HUES6 (cell line): Measurements from ENCODE around the gene GARS1.

Experiments used
- H3K27ac ChIP-seq: 2 replicates; pipeline ENCODE4 v1.7.0; 2013; ENCODE audit warnings: low read depth, mild to moderate bottlenecking, low read length, inconsistent platforms
- H3K27me3 ChIP-seq: 2 replicates; pipeline ENCODE4 v1.6.1; 2013; ENCODE audit warnings: low read length; ENCODE audit not compliant: control insufficient read depth, insufficient read depth
- H3K36me3 ChIP-seq: 2 replicates; pipeline ENCODE4 v1.6.1; 2013; ENCODE audit warnings: low read length; ENCODE audit not compliant: control insufficient read depth, insufficient read depth
- H3K4me1 ChIP-seq: 2 replicates; pipeline ENCODE4 v1.6.1; 2013; ENCODE audit warnings: low read length; ENCODE audit not compliant: control insufficient read depth, insufficient read depth
- H3K4me3 ChIP-seq: 2 replicates; pipeline ENCODE4 v1.5.1; 2013; ENCODE audit warnings: low read depth, low read length
- H3K9ac ChIP-seq: one replicate; pipeline ENCODE4 v1.6.1; 2013; ENCODE audit warnings: mild to moderate bottlenecking, low read length
- H3K9me3 ChIP-seq: 2 replicates; pipeline ENCODE4 v1.6.1; 2013; ENCODE audit warnings: low read depth, low read length; ENCODE audit not compliant: control insufficient read depth, insufficient read depth

Gene GARS1

GRCh38 chr7:30647589-30648364, 53.1 kb downstream of the GARS1 start:
- H3K9me3 ChIP-seq, result no peaks in the 10 kb centered on the region
- H3K27ac ChIP-seq, result no peak overlapping the region
- peaks cover 13% of the 10 kb centered on the region for H3K36me3 ChIP-seq
- no peaks in the 10 kb centered on the region for H3K27me3 ChIP-seq
- H3K4me1 ChIP-seq, result peaks cover 15% of the 10 kb centered on the region
- H3K9ac ChIP-seq, result no peak overlapping the region
- no peak overlapping the region for H3K4me3 ChIP-seq

GRCh38 chr7:30648744-30649540, 54.3 kb downstream of the GARS1 start:
- H3K27me3 ChIP-seq, result no peaks in the 10 kb centered on the region
- no peak overlapping the region for H3K9ac ChIP-seq
- 0 out of 2 replicates have a peak, but pooled peaks cover 4% of the 10 kb centered on the region for H3K4me1 ChIP-seq
- peaks cover 13% of the 10 kb centered on the region for H3K36me3 ChIP-seq
- no peak overlapping the region for H3K27ac ChIP-seq
- no peak overlapping the region for H3K4me3 ChIP-seq
- no peaks in the 10 kb centered on the region for H3K9me3 ChIP-seq

DNA sequence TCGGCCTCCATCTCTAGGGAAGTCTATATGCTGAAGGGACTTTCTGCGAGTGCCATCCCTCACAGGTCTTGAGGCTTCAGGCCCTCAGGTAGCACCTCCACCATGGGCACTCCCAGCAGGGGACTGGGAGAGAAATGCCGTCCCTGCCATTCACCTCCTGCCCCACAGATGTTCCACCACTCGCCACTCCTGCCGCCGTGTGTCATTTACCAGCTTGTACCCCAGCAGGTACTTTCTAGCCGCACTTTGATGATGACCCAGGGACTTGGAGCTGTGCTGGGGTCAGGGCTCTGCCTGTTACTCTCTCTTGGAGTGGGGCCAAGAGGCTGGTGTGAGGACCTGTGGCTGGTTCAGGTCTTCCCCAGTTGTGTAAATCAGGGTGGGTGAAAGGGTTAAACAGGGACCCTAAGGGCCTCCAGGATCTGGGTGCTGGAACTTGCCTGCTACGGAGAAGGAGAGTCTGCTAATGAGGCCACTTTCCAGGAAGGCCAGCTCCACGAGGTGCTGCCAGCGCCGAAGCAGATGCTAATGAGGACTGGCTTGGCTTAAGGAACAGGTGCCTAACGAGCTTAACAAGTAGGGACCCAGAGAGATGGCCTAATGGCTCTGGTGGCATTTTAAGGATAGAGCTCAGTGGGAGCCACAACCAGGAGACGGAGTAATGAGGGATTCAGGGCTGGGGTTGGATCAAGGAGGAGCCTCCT, 55.2 kb downstream of the GARS1 start:
- H3K27me3 ChIP-seq, result no peaks in the 10 kb centered on the region
- H3K9ac ChIP-seq, result no peak overlapping the region
- H3K27ac ChIP-seq, result no peak overlapping the region
- peaks cover 16% of the 10 kb centered on the region for H3K36me3 ChIP-seq
- no peaks in the 10 kb centered on the region for H3K4me1 ChIP-seq
- no peak overlapping the region for H3K4me3 ChIP-seq
- H3K9me3 ChIP-seq, result no peaks in the 10 kb centered on the region

DNA sequence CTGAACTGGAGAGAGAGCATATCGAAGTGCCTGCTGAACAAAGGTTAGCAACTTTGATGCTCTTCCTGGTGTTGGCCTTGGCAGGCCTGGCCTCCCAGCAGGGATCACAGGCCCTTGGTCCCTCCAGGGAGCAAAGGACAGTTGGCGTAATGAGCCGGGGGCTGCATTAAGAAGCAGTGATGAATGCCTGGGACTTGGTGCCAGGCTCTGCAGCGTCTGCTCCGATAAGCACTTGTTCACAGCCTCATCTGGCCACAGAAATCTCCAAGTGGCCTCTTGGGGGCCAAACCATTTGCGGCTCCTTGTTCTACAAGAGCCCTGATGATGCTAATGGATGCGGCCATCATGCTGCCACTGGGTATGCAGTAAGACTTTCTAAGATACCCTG, 55.7 kb downstream of the GARS1 start:
- Histone ChIP-seq H3K27me3 (no peaks in the 10 kb centered on the region), H3K27ac (no peak overlapping the region), H3K36me3 (peaks cover 11% of the 10 kb centered on the region), H3K9ac (no peak overlapping the region), H3K9me3 (no peaks in the 10 kb centered on the region), H3K4me1 (no peaks in the 10 kb centered on the region), H3K4me3 (no peak overlapping the region)

GRCh38 chr7:30652132-30652531, 57.5 kb downstream of the GARS1 start:
- no peaks in the 10 kb centered on the region for H3K4me1 ChIP-seq

GRCh38 chr7:30652698-30653641, 58.3 kb downstream of the GARS1 start:
- Histone ChIP-seq H3K4me3 (no peak overlapping the region), H3K9ac (no peak overlapping the region), H3K27me3 (no peaks in the 10 kb centered on the region), H3K4me1 (no peaks in the 10 kb centered on the region), H3K36me3 (0 out of 2 replicates have a peak, but pooled peaks cover 3% of the 10 kb centered on the region), H3K27ac (no peak overlapping the region), H3K9me3 (no peaks in the 10 kb centered on the region)

More at GRCh38 chr7:30652132-30652531, 57.5 kb downstream of the GARS1 start:
- Histone ChIP-seq H3K9me3 (no peaks in the 10 kb centered on the region), H3K4me3 (no peak overlapping the region), H3K27ac (no peak overlapping the region), H3K36me3 (0 out of 2 replicates have a peak, but pooled peaks cover 3% of the 10 kb centered on the region), H3K9ac (no peak overlapping the region), H3K27me3 (no peaks in the 10 kb centered on the region)

GRCh38 chr7:30654296-30655090, 59.8 kb downstream of the GARS1 start:
- H3K27ac ChIP-seq, result no peak overlapping the region
- H3K9ac ChIP-seq, result no peak overlapping the region

DNA sequence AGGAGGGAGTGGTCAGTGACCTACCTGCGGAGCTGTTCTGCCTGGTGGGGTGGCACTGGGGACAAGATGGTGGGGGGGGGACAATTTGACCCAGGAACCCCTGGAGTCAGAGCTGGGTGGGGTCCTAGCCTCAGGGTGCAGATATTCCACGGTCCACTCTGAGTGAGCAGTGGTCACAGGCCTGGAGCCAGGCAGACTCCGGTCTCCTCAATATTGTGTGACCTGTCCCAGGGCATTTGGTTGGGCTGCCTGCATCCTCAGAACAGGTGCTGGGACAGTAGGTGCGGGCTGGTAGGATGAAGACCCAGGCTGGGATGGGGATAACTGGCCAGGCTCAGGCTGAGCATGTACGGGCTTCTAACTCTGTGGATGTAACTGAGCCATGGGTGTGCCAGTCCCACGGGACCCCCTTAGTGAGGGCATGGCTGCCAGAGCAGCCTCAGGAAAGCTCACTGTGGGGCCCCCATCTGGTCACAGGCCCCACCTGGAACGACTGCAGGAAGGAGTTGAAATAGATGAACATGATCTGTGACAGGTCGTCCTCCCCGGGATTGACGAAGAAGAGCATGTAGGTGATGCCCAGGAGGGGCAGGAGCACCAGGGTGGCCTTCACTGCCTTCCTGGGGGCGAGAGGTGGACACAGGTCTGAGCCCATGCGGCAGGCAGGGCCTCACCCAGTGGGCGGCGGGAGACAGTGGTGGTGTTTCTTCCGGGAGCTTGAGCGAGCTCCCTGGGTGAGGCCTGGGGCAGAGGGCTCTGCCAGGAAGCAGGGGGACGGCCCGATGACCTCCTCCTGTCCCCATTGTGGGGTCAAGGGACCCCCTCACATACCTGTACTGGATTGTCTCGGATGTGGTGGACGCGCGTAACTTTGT, 60.7 kb downstream of the GARS1 start:
- Histone ChIP-seq H3K4me3 (no peak overlapping the region), H3K9me3 (no peaks in the 10 kb centered on the region), H3K4me1 (no peaks in the 10 kb centered on the region), H3K27ac (no peak overlapping the region), H3K27me3 (no peaks in the 10 kb centered on the region), H3K36me3 (peaks cover 3% of the 10 kb centered on the region; the same call in 1 of the 2 replicates), H3K9ac (no peak overlapping the region)

More at GRCh38 chr7:30654296-30655090, 59.8 kb downstream of the GARS1 start:
- H3K9me3 ChIP-seq, result no peaks in the 10 kb centered on the region
- no peaks in the 10 kb centered on the region for H3K4me1 ChIP-seq
- no peak overlapping the region for H3K4me3 ChIP-seq
- H3K36me3 ChIP-seq, result peaks cover 3% of the 10 kb centered on the region; the same call in 1 of the 2 replicates
- no peaks in the 10 kb centered on the region for H3K27me3 ChIP-seq
